Heart left ventricle (tissue), 13 donors: ENCODE results near the gene EIF4E3.

ENCODE experiments used
- POLR2A ChIP-seq, 2 donors: fragments of 450-650 bp; IDR thresholded peaks; one replicate each; pipeline ENCODE4 v1.6.1; 2017; ENCODE audit warnings: antibody characterized with exemption in 2 of 2, mild to moderate bottlenecking in 2 of 2, moderate library complexity in 2 of 2
- TF ChIP-seq, protein P1 (sequence below), 12 donors: fragments of 200-600 bp; sonication (generic) in 4 of 12; IDR thresholded peaks; one replicate each; pipeline versions ENCODE4 v1.5.0 to v1.8.0; 2018 to 2022; ENCODE audit warnings: antibody characterized with exemption in 12 of 12, mild to moderate bottlenecking in 5 of 12
- donor health status: ischemic (EF 13 %, LVEDD 7.1; RV severe dilation, severe dysfunction).
- donor health status: DM: no; HTN: yes; CAD: no.
- donor health status: DM: no; HTN: no; CAD: no.
- donor health status: ischemic (EF 25% LVEDD 6.9; RV normal size, moderate dysfunction).
- donor health status: ischemic (EF 25% LVEDD 5.7; RV mildly dilated, moderate dysfunction).
- donor health status: ischemic (EF 35%, LVEDD 5.7; RV mildly dilated, moderate dysfunction).
- donor health status: nonischemic (EF 11% LVEDD 7.7; RV severe dilation, severe dysfunction).
- donor health status: DM: yes; HTN: yes; CAD: no.
- donor health status: PGD.
- donor health status: ischemic (EF 29% LVEDD 5.4; RV normal size, mild dysfunction).
- donor health status: nonischemic (EF 23%, LVEDD 6.1; RV moderate dilation, normal function).

DNA sequence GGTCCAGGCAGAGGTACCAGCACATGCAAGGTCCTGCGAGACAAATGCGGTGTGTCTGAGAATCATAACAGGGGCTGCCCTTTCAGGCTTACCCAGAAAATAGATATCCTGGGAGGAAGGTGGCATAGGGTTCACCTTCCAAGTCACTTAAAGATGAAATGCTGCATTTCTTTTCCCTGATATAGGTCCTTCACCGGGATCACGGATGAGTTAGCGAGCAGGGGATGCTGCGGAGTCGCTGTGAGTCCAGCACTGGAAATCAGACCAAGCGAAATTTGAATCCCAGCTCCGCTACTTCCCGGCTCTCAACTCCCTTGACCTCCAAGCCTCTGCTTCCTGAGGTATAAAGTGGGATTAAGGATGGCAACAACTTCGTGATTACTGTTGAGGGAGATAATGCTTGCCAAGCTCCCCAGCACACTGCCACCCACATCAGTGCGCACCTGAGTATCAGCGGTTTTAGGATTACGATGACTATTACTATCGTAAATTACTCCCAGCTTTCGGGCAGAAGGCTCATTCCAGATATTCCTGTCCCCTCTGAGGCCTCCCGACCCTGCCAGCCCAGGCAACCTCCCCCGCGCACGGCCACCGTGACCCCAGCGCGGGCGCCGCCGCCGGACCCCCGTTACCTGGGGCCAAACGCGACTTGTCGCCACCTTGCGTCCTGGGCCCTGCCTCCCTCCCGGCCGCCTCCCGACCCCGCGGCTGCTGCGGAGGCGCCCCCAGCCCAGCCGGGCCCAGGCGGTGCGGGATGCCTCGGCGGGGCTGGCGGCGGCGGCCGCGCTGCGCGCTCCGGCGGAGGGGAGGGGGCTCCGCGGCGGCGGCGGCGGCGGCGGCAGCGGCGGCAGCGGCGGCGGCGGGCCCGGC is 27.9 kb upstream of the EIF4E3 start:
- TF ChIP-seq, protein P1, sequence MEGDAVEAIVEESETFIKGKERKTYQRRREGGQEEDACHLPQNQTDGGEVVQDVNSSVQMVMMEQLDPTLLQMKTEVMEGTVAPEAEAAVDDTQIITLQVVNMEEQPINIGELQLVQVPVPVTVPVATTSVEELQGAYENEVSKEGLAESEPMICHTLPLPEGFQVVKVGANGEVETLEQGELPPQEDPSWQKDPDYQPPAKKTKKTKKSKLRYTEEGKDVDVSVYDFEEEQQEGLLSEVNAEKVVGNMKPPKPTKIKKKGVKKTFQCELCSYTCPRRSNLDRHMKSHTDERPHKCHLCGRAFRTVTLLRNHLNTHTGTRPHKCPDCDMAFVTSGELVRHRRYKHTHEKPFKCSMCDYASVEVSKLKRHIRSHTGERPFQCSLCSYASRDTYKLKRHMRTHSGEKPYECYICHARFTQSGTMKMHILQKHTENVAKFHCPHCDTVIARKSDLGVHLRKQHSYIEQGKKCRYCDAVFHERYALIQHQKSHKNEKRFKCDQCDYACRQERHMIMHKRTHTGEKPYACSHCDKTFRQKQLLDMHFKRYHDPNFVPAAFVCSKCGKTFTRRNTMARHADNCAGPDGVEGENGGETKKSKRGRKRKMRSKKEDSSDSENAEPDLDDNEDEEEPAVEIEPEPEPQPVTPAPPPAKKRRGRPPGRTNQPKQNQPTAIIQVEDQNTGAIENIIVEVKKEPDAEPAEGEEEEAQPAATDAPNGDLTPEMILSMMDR (IDR thresholded peaks at IDR 0.05), result no peak
- no peak for TF ChIP-seq POLR2A (IDR thresholded peaks at IDR 0.05)
